Measurements from ENCODE around the gene DTD1. TPM values are rescaled to one million over a fixed set of nuclear protein-coding genes. Genes with fewer than 3 reads are reported as not detected.

Gene DTD1
- total RNA-seq, 1 experiment from 2014 or later = 16.6 TPM

DNA sequence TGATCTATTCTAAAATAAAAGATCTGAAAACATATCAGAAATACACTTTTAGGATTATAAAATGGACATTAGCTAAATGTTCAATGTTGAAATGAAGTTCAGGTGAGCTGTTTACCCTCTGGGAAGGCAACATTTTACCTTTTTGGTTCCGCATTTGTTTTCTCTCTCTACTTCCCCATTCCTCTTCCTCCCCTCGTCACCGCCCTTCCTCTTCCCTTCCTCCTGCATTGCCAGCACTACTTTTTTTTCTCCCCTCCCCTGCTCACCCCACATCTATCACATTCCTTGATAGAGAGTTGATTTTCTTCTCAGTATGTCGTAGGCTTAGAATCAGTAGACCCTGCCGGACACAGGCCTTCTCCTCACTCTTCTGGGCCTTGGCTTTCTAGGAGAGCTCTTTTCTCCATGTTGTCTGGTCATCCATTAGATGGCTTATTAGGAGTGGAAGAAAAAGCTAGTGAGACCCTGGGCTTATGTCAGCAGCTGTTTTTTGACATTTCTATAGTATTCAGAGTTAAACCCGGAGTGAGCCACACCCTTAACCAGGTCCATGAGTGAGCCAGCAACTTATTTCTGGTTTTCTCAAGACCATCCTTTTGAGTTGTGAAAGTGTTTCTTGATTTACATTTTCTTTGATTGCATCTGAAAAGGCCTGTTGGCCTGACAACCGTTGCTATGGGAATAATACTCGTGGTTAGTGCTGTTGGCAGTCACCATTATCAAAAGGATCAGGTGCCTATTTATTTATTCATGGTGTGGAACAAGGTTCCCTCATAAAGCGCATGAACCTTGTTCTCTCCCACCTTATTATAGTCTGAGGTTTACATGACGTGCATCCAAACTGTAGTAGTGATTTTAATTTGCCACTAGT, 90.9 kb downstream of the DTD1 start:
- Histone ChIP-seq H3K36me3 (ENCODE audit: insufficient read depth, low read length, poor library complexity, severe bottlenecking) (no peaks in the 10 kb centered on the region), H3K27ac (ENCODE audit: low read depth, low read length, poor library complexity, severe bottlenecking) (no peak overlapping the region), H3K4me1 (ENCODE audit: insufficient read depth, low read length, poor library complexity, severe bottlenecking) (no peaks in the 10 kb centered on the region), H3K27me3 (replicated peaks; ENCODE audit: insufficient read depth, low read depth, low read length, poor library complexity) (no peaks in the 10 kb centered on the region), H3K9me3 (ENCODE audit: low read depth, low read length, poor library complexity, severe bottlenecking) (no peaks in the 10 kb centered on the region), H3K4me3 (ENCODE audit: low read depth, low read length, poor library complexity, severe bottlenecking) (no peak overlapping the region)
- ChIA-PET CTCF (no interaction called here), POLR2A (ENCODE audit: low non-redundant PET) (no interaction called here)
- intact Hi-C loops (cut with micrococcal nuclease; ENCODE audit: unreplicated experiment) = no loop called here
- BruUV-seq (replicated peaks) = no TSS peak
- no peak for DNase-seq (ENCODE audit: low spot score)
- TF ChIP-seq EZH2 (IDR thresholded peaks at IDR 0.05; ENCODE audit: borderline replicate concordance, low read depth, low read length, poor library complexity, severe bottlenecking) = no peak
- TF ChIP-seq, protein P1, sequence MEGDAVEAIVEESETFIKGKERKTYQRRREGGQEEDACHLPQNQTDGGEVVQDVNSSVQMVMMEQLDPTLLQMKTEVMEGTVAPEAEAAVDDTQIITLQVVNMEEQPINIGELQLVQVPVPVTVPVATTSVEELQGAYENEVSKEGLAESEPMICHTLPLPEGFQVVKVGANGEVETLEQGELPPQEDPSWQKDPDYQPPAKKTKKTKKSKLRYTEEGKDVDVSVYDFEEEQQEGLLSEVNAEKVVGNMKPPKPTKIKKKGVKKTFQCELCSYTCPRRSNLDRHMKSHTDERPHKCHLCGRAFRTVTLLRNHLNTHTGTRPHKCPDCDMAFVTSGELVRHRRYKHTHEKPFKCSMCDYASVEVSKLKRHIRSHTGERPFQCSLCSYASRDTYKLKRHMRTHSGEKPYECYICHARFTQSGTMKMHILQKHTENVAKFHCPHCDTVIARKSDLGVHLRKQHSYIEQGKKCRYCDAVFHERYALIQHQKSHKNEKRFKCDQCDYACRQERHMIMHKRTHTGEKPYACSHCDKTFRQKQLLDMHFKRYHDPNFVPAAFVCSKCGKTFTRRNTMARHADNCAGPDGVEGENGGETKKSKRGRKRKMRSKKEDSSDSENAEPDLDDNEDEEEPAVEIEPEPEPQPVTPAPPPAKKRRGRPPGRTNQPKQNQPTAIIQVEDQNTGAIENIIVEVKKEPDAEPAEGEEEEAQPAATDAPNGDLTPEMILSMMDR (conservative IDR thresholded peaks at IDR 0.05; ENCODE audit: low read depth, low read length) = no peak

DNA sequence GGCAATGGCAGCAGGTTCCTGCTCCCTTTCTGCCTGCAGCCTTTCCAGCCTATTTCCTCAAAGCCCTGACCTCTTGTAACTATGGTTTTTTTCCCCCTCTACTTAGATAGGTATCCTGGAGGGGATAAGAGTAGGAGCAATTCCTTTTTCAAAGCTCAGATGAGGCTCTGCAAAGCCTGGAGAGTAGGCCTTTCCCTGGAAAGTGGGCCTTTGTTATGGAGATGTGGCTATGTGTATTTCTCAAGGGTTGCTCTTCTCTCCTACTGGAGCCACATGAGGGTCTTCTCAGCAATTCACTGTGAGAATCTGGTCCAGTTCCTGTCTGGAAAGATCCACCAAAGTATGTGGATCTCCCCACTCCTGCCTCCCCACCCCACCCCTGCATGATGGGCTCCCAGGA, 96.0 kb downstream of the DTD1 start:
- TF ChIP-seq, protein P1 (conservative IDR thresholded peaks at IDR 0.05; ENCODE audit: low read depth, low read length) = no peak
- TF ChIP-seq EZH2 (IDR thresholded peaks at IDR 0.05; ENCODE audit: borderline replicate concordance, low read depth, low read length, poor library complexity, severe bottlenecking) = no peak
- no TSS peak for BruUV-seq (replicated peaks)
- intact Hi-C loops (cut with micrococcal nuclease; ENCODE audit: unreplicated experiment) = no loop called here

DNA sequence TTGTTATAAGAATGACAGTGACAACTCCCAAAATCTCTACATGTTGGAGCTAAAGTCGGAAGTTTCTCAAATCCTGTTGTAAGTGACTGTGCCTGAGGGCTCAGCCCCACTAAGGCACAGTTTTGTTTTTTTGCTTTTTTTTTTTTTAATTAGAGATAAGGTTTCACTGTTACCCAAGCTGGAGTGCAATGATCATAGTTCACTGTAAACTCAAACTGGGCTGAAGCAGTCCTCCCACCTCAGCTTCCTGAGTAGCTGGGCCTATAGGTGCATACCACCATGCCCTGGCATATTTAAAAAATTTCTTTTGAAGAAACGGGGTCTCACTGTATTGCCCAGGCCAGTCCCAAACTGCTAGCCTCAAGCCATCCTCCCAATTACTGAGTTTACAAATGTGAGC, 96.9 kb downstream of the DTD1 start:
- DNase-seq (ENCODE audit: low spot score) = no peak
- Histone ChIP-seq H3K4me1 (ENCODE audit: insufficient read depth, low read length, poor library complexity, severe bottlenecking) (no peaks in the 10 kb centered on the region), H3K27me3 (replicated peaks; ENCODE audit: insufficient read depth, low read depth, low read length, poor library complexity) (no peaks in the 10 kb centered on the region), H3K4me3 (ENCODE audit: low read depth, low read length, poor library complexity, severe bottlenecking) (no peak overlapping the region), H3K27ac (ENCODE audit: low read depth, low read length, poor library complexity, severe bottlenecking) (no peak overlapping the region), H3K36me3 (ENCODE audit: insufficient read depth, low read length, poor library complexity, severe bottlenecking) (no peaks in the 10 kb centered on the region), H3K9me3 (ENCODE audit: low read depth, low read length, poor library complexity, severe bottlenecking) (no peaks in the 10 kb centered on the region)
- CTCF ChIA-PET = no interaction called here
- intact Hi-C loops (cut with micrococcal nuclease; ENCODE audit: unreplicated experiment) = no loop called here
- BruUV-seq (replicated peaks) = no TSS peak
- TF ChIP-seq, protein P1 (conservative IDR thresholded peaks at IDR 0.05; ENCODE audit: low read depth, low read length) = no peak
- TF ChIP-seq EZH2 (IDR thresholded peaks at IDR 0.05; ENCODE audit: borderline replicate concordance, low read depth, low read length, poor library complexity, severe bottlenecking) = no peak
- POLR2A ChIA-PET (ENCODE audit: low non-redundant PET) = no interaction called here

More for the DNA sequence above, 96.0 kb downstream of the DTD1 start:
- no peak for DNase-seq (ENCODE audit: low spot score)
- CTCF ChIA-PET = no interaction called here
- no peaks in the 10 kb centered on the region for H3K27me3 ChIP-seq (replicated peaks; ENCODE audit: insufficient read depth, low read depth, low read length, poor library complexity)
- no peaks in the 10 kb centered on the region for H3K9me3 ChIP-seq (ENCODE audit: low read depth, low read length, poor library complexity, severe bottlenecking)
- H3K36me3 ChIP-seq (ENCODE audit: insufficient read depth, low read length, poor library complexity, severe bottlenecking) = no peaks in the 10 kb centered on the region
- no peak overlapping the region for H3K27ac ChIP-seq (ENCODE audit: low read depth, low read length, poor library complexity, severe bottlenecking)
- POLR2A ChIA-PET (ENCODE audit: low non-redundant PET) = no interaction called here
- H3K4me3 ChIP-seq (ENCODE audit: low read depth, low read length, poor library complexity, severe bottlenecking) = no peak overlapping the region
- no peaks in the 10 kb centered on the region for H3K4me1 ChIP-seq (ENCODE audit: insufficient read depth, low read length, poor library complexity, severe bottlenecking)

Measured in A673 (cell line).